ENCODE results near the gene DICER1.

DICER1 gene

DNA sequence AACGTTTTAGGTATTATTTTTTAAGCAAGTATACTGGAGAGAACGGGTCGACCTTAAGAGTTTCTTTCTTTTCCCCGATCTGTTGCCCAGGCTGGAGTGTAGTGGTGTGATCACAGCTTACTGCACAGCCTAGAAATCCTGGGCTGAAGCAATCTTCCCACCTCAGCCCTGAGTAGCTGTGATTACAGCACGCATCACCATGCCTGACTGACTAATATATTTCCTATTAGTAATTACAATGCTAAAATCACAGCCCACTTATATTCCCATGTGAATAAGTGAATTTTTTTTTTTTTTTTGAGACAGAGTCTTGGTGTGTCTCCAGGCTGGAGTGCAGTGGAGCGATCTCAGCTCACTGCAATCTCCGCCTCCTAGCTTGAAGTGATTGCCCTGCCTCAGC lies 50.4 kb downstream of the DICER1 start:
- H3K56ac ChIP-seq (ENCODE audit: low read length) = no peak overlapping the region
- WGBS (ENCODE audit: extremely low coverage, insufficient coverage, low lambda C conversion rate) = no CpG with 5 or more reads among the region's 7 CpGs
- peaks cover 9% of the 10 kb centered on the region for H3K36me3 ChIP-seq (ENCODE audit: control insufficient read depth, insufficient read depth, low read length)
- no peak overlapping the region for H2AK5ac ChIP-seq (ENCODE audit: low read length)
- H4K5ac ChIP-seq (ENCODE audit: low read length) = no peak overlapping the region
- H3K4ac ChIP-seq (ENCODE audit: low read depth, low read length) = no peak overlapping the region
- H4K8ac ChIP-seq (ENCODE audit: low read depth, low read length) = no peak overlapping the region
- no peak overlapping the region for H3K4me2 ChIP-seq (ENCODE audit: low read length)
- no peak overlapping the region for H3K27ac ChIP-seq (ENCODE audit: low read depth, low read length)
- no peak overlapping the region for H3K9ac ChIP-seq (ENCODE audit: low read length)
- H3K79me2 ChIP-seq (ENCODE audit: control insufficient read depth, insufficient read depth, low read length) = no peaks in the 10 kb centered on the region
- H3K18ac ChIP-seq (ENCODE audit: low read length) = no peak overlapping the region
- no peaks in the 10 kb centered on the region for H3K79me1 ChIP-seq (ENCODE audit: low read length)
- no peak overlapping the region for H3K23ac ChIP-seq (ENCODE audit: low read length)
- no peak overlapping the region for H2BK5ac ChIP-seq (ENCODE audit: low read length)
- H2BK15ac ChIP-seq (replicated peaks; ENCODE audit: low read depth) = no peak overlapping the region
- H3K27me3 ChIP-seq (ENCODE audit: insufficient read depth, low read length, poor library complexity) = no peaks in the 10 kb centered on the region
- no peaks in the 10 kb centered on the region for H3K4me1 ChIP-seq (ENCODE audit: control insufficient read depth, low read depth, low read length)
- H3K4me3 ChIP-seq (ENCODE audit: low read length) = no peak overlapping the region
- DNase-seq = no peak
- H2BK120ac ChIP-seq (ENCODE audit: low read depth, low read length) = no peak overlapping the region

DNA sequence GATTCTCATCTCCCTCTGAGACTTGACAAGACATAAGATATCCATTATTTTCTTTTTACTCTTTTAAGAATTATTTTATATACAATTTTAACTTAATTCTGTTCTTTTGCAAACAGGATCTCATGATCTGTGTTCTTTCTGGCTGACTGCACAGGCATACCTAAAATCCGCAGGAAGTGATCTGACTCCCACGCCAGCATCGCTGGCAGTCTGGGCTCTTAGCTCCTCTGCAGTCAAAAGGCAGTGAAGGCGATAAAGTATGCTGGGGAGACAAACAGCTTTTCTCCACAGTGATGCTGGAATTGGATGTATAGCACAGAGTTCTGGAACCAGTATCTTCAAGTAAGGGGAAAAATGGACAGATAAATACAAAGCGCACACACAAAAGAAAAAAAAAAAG lies 52.4 kb downstream of the DICER1 start:
- WGBS (ENCODE audit: extremely low coverage, insufficient coverage, low lambda C conversion rate) = no CpG with 5 or more reads among the region's 5 CpGs
- no peak overlapping the region for H2AK5ac ChIP-seq (ENCODE audit: low read length)
- no peak overlapping the region for H4K5ac ChIP-seq (ENCODE audit: low read length)
- H3K56ac ChIP-seq (ENCODE audit: low read length) = no peak overlapping the region
- peaks cover 7% of the 10 kb centered on the region for H3K36me3 ChIP-seq (ENCODE audit: control insufficient read depth, insufficient read depth, low read length)
- no peaks in the 10 kb centered on the region for H3K4me1 ChIP-seq (ENCODE audit: control insufficient read depth, low read depth, low read length)
- no peak for DNase-seq
- H2BK5ac ChIP-seq (ENCODE audit: low read length) = no peak overlapping the region
- H2BK120ac ChIP-seq (ENCODE audit: low read depth, low read length) = no peak overlapping the region
- H3K79me2 ChIP-seq (ENCODE audit: control insufficient read depth, insufficient read depth, low read length) = no peaks in the 10 kb centered on the region
- H3K4me3 ChIP-seq (ENCODE audit: low read length) = no peak overlapping the region
- no peak overlapping the region for H3K23ac ChIP-seq (ENCODE audit: low read length)
- H3K27ac ChIP-seq (ENCODE audit: low read depth, low read length) = no peak overlapping the region
- no peak overlapping the region for H2BK15ac ChIP-seq (replicated peaks; ENCODE audit: low read depth)
- H3K4me2 ChIP-seq (ENCODE audit: low read length) = no peak overlapping the region
- no peak overlapping the region for H3K9ac ChIP-seq (ENCODE audit: low read length)
- no peak overlapping the region for H4K8ac ChIP-seq (ENCODE audit: low read depth, low read length)
- H3K18ac ChIP-seq (ENCODE audit: low read length) = no peak overlapping the region
- no peaks in the 10 kb centered on the region for H3K27me3 ChIP-seq (ENCODE audit: insufficient read depth, low read length, poor library complexity)
- H3K4ac ChIP-seq (ENCODE audit: low read depth, low read length) = no peak overlapping the region
- H3K79me1 ChIP-seq (ENCODE audit: low read length) = peaks cover 3% of the 10 kb centered on the region

DNA sequence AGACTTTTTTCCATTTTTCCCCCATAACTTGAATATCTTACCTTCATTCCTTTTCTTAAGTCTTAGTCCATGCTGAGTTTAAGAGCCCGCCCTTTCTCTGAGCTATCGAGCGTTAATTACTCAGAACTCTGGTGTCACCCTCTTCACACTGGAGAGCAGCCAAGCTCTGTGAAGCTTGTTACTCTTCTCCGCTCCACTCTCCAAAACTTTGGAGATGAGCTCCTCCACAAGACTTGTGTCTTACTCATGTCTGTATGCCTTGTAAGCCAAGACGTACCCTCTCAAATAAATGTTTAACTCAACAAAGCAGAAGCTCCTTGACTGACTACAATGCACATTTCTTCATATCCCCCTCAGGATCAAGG lies 54.7 kb downstream of the DICER1 start:
- no peak overlapping the region for H3K56ac ChIP-seq (ENCODE audit: low read length)
- no peak overlapping the region for H3K27ac ChIP-seq (ENCODE audit: low read depth, low read length)
- H3K4me2 ChIP-seq (ENCODE audit: low read length) = no peak overlapping the region
- no peak overlapping the region for H3K23ac ChIP-seq (ENCODE audit: low read length)
- peaks cover 6% of the 10 kb centered on the region for H3K36me3 ChIP-seq (ENCODE audit: control insufficient read depth, insufficient read depth, low read length)
- H3K79me2 ChIP-seq (ENCODE audit: control insufficient read depth, insufficient read depth, low read length) = no peaks in the 10 kb centered on the region
- H2BK5ac ChIP-seq (ENCODE audit: low read length) = no peak overlapping the region
- H2AK5ac ChIP-seq (ENCODE audit: low read length) = no peak overlapping the region
- H3K4me3 ChIP-seq (ENCODE audit: low read length) = no peak overlapping the region
- no peak overlapping the region for H4K5ac ChIP-seq (ENCODE audit: low read length)
- H4K8ac ChIP-seq (ENCODE audit: low read depth, low read length) = no peak overlapping the region
- no peak overlapping the region for H3K18ac ChIP-seq (ENCODE audit: low read length)
- H2BK15ac ChIP-seq (replicated peaks; ENCODE audit: low read depth) = no peak overlapping the region
- no peak overlapping the region for H2BK120ac ChIP-seq (ENCODE audit: low read depth, low read length)
- H3K4ac ChIP-seq (ENCODE audit: low read depth, low read length) = no peak overlapping the region
- no peaks in the 10 kb centered on the region for H3K27me3 ChIP-seq (ENCODE audit: insufficient read depth, low read length, poor library complexity)
- no peaks in the 10 kb centered on the region for H3K4me1 ChIP-seq (ENCODE audit: control insufficient read depth, low read depth, low read length)
- no CpG with 5 or more reads among the region's 5 CpGs for WGBS (ENCODE audit: extremely low coverage, insufficient coverage, low lambda C conversion rate)
- no peak for DNase-seq
- H3K9ac ChIP-seq (ENCODE audit: low read length) = no peak overlapping the region
- peaks cover 3% of the 10 kb centered on the region for H3K79me1 ChIP-seq (ENCODE audit: low read length)

DNA sequence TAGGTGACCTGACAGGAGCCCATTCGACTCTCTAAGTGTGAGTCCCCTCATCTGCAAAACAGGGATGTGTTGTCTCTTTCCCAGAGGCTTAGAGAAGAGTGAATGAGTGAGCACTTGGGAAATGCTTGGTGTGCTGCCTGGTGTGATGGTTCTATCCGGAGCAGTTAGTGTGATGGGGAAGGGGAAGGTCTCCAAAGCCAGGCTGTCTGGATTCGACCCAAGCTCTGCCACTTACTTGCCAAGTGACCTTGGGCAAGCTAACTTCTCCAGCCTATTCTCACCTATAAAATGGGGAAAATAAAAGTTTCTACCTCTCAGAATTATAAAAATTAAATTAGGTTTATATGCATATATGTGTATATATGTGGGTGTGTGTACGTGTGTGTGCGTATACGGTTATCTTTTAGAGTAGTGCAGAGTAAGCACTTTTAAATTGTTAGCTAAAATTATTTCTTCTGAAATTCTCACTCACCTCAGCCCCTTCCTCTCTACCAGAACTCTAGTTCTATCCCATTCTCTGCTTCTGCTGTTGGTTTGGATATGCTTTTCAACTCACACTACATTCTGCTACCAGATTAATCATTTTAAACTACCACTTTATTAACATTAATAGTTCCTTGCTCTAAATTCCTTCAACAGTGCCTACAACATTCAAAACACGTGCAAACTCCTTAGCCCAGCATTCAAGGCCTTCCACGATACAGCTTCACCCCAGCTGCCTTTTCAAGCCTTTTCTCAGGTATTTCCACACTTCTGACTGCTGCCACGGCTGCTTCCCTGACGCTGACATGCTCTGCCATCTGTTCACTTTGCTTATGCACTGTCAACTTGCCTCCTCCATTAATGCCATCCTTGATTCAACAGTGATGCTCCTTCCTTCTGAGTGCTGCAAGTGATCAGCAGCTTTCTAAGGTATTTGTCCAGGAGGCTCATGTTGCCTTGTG lies 55.3 kb downstream of the DICER1 start:
- Histone ChIP-seq H2BK15ac (replicated peaks; ENCODE audit: low read depth) (no peak overlapping the region), H3K79me2 (ENCODE audit: control insufficient read depth, insufficient read depth, low read length) (no peaks in the 10 kb centered on the region), H4K8ac (ENCODE audit: low read depth, low read length) (no peak overlapping the region), H3K4me1 (ENCODE audit: control insufficient read depth, low read depth, low read length) (no peaks in the 10 kb centered on the region), H3K4me3 (ENCODE audit: low read length) (no peak overlapping the region), H3K23ac (ENCODE audit: low read length) (no peak overlapping the region), H3K4ac (ENCODE audit: low read depth, low read length) (no peak overlapping the region), H3K4me2 (ENCODE audit: low read length) (no peak overlapping the region), H3K27me3 (ENCODE audit: insufficient read depth, low read length, poor library complexity) (no peaks in the 10 kb centered on the region), H2AK5ac (ENCODE audit: low read length) (no peak overlapping the region), H3K36me3 (ENCODE audit: control insufficient read depth, insufficient read depth, low read length) (peaks cover 6% of the 10 kb centered on the region), H2BK120ac (ENCODE audit: low read depth, low read length) (no peak overlapping the region), H3K27ac (ENCODE audit: low read depth, low read length) (no peak overlapping the region), H4K5ac (ENCODE audit: low read length) (no peak overlapping the region), H3K56ac (ENCODE audit: low read length) (no peak overlapping the region), H2BK5ac (ENCODE audit: low read length) (no peak overlapping the region), H3K9ac (ENCODE audit: low read length) (no peak overlapping the region), H3K79me1 (ENCODE audit: low read length) (peaks cover 3% of the 10 kb centered on the region), H3K18ac (ENCODE audit: low read length) (no peak overlapping the region)
- DNase-seq = no peak
- WGBS (ENCODE audit: extremely low coverage, insufficient coverage, low lambda C conversion rate) = 100% methylated on average over 4 of the region's 10 CpGs

DNA sequence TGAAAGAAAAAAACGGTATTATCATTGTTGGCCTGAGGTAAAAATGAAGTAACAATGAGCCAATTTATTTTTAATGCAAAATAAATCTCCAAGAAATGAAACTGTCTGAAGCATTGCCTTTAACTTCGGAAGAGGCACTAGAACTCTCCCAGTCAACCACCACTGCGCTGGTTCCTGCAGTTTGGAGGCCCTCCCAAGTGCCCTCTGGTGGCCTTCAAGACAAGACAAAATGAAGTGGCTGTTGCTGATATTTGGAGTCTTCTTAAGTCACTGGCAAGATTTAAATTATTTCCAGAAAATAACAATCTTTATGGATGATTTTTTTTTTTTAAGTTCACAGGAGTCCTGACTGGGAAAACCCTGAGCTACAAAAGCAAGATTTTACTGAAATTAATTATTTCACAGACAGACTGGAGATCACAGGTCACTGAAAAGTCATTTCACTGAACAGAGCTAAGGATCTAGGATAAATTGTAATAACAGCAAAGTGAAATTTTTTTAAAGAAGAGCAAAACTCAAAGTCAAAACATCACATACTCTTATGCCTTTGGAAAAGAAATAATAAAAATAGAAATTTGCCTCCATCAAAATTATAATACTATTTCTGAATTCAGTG lies 58.2 kb downstream of the DICER1 start:
- Histone ChIP-seq H3K18ac (ENCODE audit: low read length) (no peak overlapping the region), H3K36me3 (ENCODE audit: control insufficient read depth, insufficient read depth, low read length) (peaks cover 2% of the 10 kb centered on the region), H2AK5ac (ENCODE audit: low read length) (no peak overlapping the region), H3K4me3 (ENCODE audit: low read length) (no peak overlapping the region), H3K9ac (ENCODE audit: low read length) (no peak overlapping the region), H3K4me1 (ENCODE audit: control insufficient read depth, low read depth, low read length) (no peaks in the 10 kb centered on the region), H3K27ac (ENCODE audit: low read depth, low read length) (no peak overlapping the region), H2BK15ac (replicated peaks; ENCODE audit: low read depth) (no peak overlapping the region), H2BK120ac (ENCODE audit: low read depth, low read length) (no peak overlapping the region), H3K4me2 (ENCODE audit: low read length) (no peak overlapping the region), H3K23ac (ENCODE audit: low read length) (no peak overlapping the region), H3K79me1 (ENCODE audit: low read length) (peaks cover 6% of the 10 kb centered on the region), H4K5ac (ENCODE audit: low read length) (no peak overlapping the region), H3K56ac (ENCODE audit: low read length) (no peak overlapping the region), H3K79me2 (ENCODE audit: control insufficient read depth, insufficient read depth, low read length) (peaks cover 2% of the 10 kb centered on the region), H2BK5ac (ENCODE audit: low read length) (no peak overlapping the region), H3K4ac (ENCODE audit: low read depth, low read length) (no peak overlapping the region), H3K27me3 (ENCODE audit: insufficient read depth, low read length, poor library complexity) (no peaks in the 10 kb centered on the region), H4K8ac (ENCODE audit: low read depth, low read length) (no peak overlapping the region)
- peak; percentile 84 for DNase-seq
- no CpG with 5 or more reads among the region's 3 CpGs for WGBS (ENCODE audit: extremely low coverage, insufficient coverage, low lambda C conversion rate)
